HEK293 (cell line): ENCODE data around the gene PRKD1.

ENCODE experiments used
- CTCF ChIA-PET: fragments of 350-600 bp; formaldehyde crosslinking; extraction: SDS; loops from one replicate; lab custom pipeline; 2021; ENCODE audit warnings: antibody characterized with exemption; lab: Yijun Ruan, JAX
- POLR2A ChIA-PET: fragments of 300-600 bp; formaldehyde crosslinking; extraction: SDS; loops from one replicate; lab custom pipeline; 2020; ENCODE audit warnings: antibody characterized with exemption, inconsistent platforms; lab: Yijun Ruan, JAX
- H3K27ac ChIP-seq: fragments of 200-500 bp; sonication (Bioruptor generic); 2 replicates; pipeline ENCODE4 v1.5.1; 2014; ENCODE audit warnings: low read depth, low read length, control low read depth, inconsistent platforms; ENCODE audit errors: extremely low read depth
- H3K36me3 ChIP-seq, 2 experiments: fragments of 200-500 bp in 1 of 2; sonication (Bioruptor generic) in 1 of 2; 1 replicate in 1 of 2; 2 replicates in 1 of 2; pipeline ENCODE4 v1.5.1; 2014 to 2017; ENCODE audit warnings: inconsistent platforms in 2 of 2, low read length in 2 of 2; ENCODE audit not compliant: control insufficient read depth in 2 of 2, insufficient read depth in 1 of 2
- H3K4me1 ChIP-seq: fragments of 200-500 bp; sonication (Bioruptor generic); 2 replicates; pipeline ENCODE4 v1.5.1; 2014; ENCODE audit warnings: mild to moderate bottlenecking, low read length, inconsistent platforms; ENCODE audit not compliant: control insufficient read depth, insufficient read depth
- H3K4me3 ChIP-seq: 2 replicates; pipeline ENCODE4 v1.5.1; 2011; ENCODE audit warnings: low read depth, mild to moderate bottlenecking, control low read depth, low read length, moderate library complexity
- H3K9me3 ChIP-seq: fragments of 200-500 bp; sonication (Bioruptor generic); 2 replicates; pipeline ENCODE4 v1.5.1; 2014; ENCODE audit warnings: low read depth, low read length, inconsistent platforms; ENCODE audit not compliant: control insufficient read depth, insufficient read depth
- AEBP2 ChIP-seq: fragments of 450-650 bp; formaldehyde crosslinking; IDR thresholded peaks from 2 replicates; pipeline ENCODE4 v1.5.1; 2016; ENCODE audit warnings: missing biosample characterization, missing genetic modification characterization, borderline replicate concordance
- FEZF1 ChIP-seq: fragments of 450-650 bp; formaldehyde crosslinking; IDR thresholded peaks from 2 replicates; pipeline ENCODE4 v1.5.1; 2016; ENCODE audit warnings: missing biosample characterization, missing genetic modification characterization
- KLF10 ChIP-seq: fragments of 450-650 bp; IDR thresholded peaks from 2 replicates; pipeline ENCODE4 v1.5.1; 2018; ENCODE audit warnings: missing biosample characterization, mild to moderate bottlenecking, missing genetic modification characterization
- WT1 ChIP-seq: fragments of 450-650 bp; formaldehyde crosslinking; IDR thresholded peaks from 2 replicates; pipeline ENCODE4 v1.5.1; 2016; ENCODE audit warnings: missing biosample characterization, missing genetic modification characterization
- ZNF292 ChIP-seq: fragments of 450-650 bp; formaldehyde crosslinking; IDR thresholded peaks from 2 replicates; pipeline ENCODE4 v1.5.1; 2016; ENCODE audit warnings: low read depth, missing biosample characterization, missing genetic modification characterization, borderline replicate concordance
- ZNF341 ChIP-seq: fragments of 450-650 bp; formaldehyde crosslinking; IDR thresholded peaks from 2 replicates; pipeline ENCODE4; 2016; ENCODE audit warnings: low read depth, missing biosample characterization, missing genetic modification characterization
- ZNF350 ChIP-seq: fragments of 450-650 bp; formaldehyde crosslinking; IDR thresholded peaks from 2 replicates; pipeline ENCODE4 v1.5.0; 2017; ENCODE audit warnings: missing biosample characterization, mild to moderate bottlenecking, missing genetic modification characterization
- ZNF366 ChIP-seq: fragments of 450-650 bp; formaldehyde crosslinking; conservative IDR thresholded peaks from 2 replicates; pipeline ENCODE4 v1.5.1; 2016; ENCODE audit warnings: missing biosample characterization, missing genetic modification characterization
- ZNF433 ChIP-seq: fragments of 450-650 bp; formaldehyde crosslinking; IDR thresholded peaks from 2 replicates; pipeline ENCODE4 v1.5.1; 2016; ENCODE audit warnings: missing biosample characterization, missing genetic modification characterization, low read depth
- ZNF560 ChIP-seq: fragments of 450-650 bp; formaldehyde crosslinking; IDR thresholded peaks from 2 replicates; pipeline ENCODE4 v1.5.1; 2017; ENCODE audit warnings: missing biosample characterization, missing genetic modification characterization, borderline replicate concordance
- ZNF610 ChIP-seq: fragments of 450-650 bp; formaldehyde crosslinking; IDR thresholded peaks from 2 replicates; pipeline ENCODE4 v1.5.1; 2016; ENCODE audit warnings: missing biosample characterization, missing genetic modification characterization, borderline replicate concordance
- ZNF658 ChIP-seq: fragments of 450-650 bp; formaldehyde crosslinking; IDR thresholded peaks from 2 replicates; pipeline ENCODE4; 2016; ENCODE audit warnings: missing biosample characterization, missing genetic modification characterization
- ZNF664 ChIP-seq: fragments of 450-650 bp; formaldehyde crosslinking; IDR thresholded peaks from 2 replicates; pipeline ENCODE4 v1.5.1; 2016; ENCODE audit warnings: missing biosample characterization, missing genetic modification characterization
- ZNF843 ChIP-seq: fragments of 450-650 bp; formaldehyde crosslinking; IDR thresholded peaks from 2 replicates; pipeline ENCODE4 v1.5.1; 2016; ENCODE audit warnings: missing biosample characterization, missing genetic modification characterization

PRKD1 gene

GRCh38 chr14:29955087-29955486, 27.4 kb upstream of the PRKD1 start:
- POLR2A ChIA-PET, result no interaction called here
- Histone ChIP-seq H3K4me3 (no peak overlapping the region), H3K9me3 (no peaks in the 10 kb centered on the region), H3K27ac (no peak overlapping the region), H3K36me3 (no peaks in the 10 kb centered on the region)
- CTCF ChIA-PET, result no interaction called here
- TF ChIP-seq ZNF560 (tag by site-specific recombination) (no peak), ZNF292 (no peak)
- TF ChIP-seq, all 188 proteins: peak for 0
- H3K4me1 ChIP-seq, result no peaks in the 10 kb centered on the region

GRCh38 chr14:29953501-29953900, 25.9 kb upstream of the PRKD1 start:
- no peak overlapping the region for H3K4me3 ChIP-seq
- no peaks in the 10 kb centered on the region for H3K36me3 ChIP-seq
- H3K4me1 ChIP-seq, result no peaks in the 10 kb centered on the region
- H3K27ac ChIP-seq, result no peak overlapping the region
- POLR2A ChIA-PET, result interaction anchor here (1.2 kb wide), 1 partner anchor 28 kb away, joined by 3 read pairs; no protein-coding TSS in a partner anchor
- TF ChIP-seq FEZF1 (tag by site-specific recombination) (0 out of 2 replicates have a peak, but pooled peaks have one; percentile 18), ZNF658 (tag by site-specific recombination) (no peak)
- CTCF ChIA-PET, result no interaction called here
- no peaks in the 10 kb centered on the region for H3K9me3 ChIP-seq

- CTCF ChIA-PET, result no interaction called here
These were observed 16.4 kb upstream of the PRKD1 start for GRCh38 chr14:29944091-29944490.

GRCh38 chr14:29941401-29941800, 13.8 kb upstream of the PRKD1 start:
- Histone ChIP-seq H3K27ac (no peak overlapping the region), H3K9me3 (no peaks in the 10 kb centered on the region), H3K36me3 (no peaks in the 10 kb centered on the region), H3K4me1 (no peaks in the 10 kb centered on the region), H3K4me3 (no peak overlapping the region)
- POLR2A ChIA-PET, result interaction anchor here (0.7 kb wide), 1 partner anchor 1362 kb away, joined by 4 read pairs; no protein-coding TSS in a partner anchor
- TF ChIP-seq ZNF366 (tag by site-specific recombination) (no peak), ZNF843 (tag by site-specific recombination) (no peak), ZNF341 (tag by site-specific recombination) (no peak), AEBP2 (tag by site-specific recombination) (no peak)
- CTCF ChIA-PET, result no interaction called here

More at GRCh38 chr14:29944091-29944490, 16.4 kb upstream of the PRKD1 start:
- H3K4me3 ChIP-seq, result no peak overlapping the region
- POLR2A ChIA-PET, result no interaction called here
- no peaks in the 10 kb centered on the region for H3K9me3 ChIP-seq
- H3K4me1 ChIP-seq, result no peaks in the 10 kb centered on the region
- no peaks in the 10 kb centered on the region for H3K36me3 ChIP-seq
- no peak for TF ChIP-seq ZNF433 (tag by site-specific recombination)
- TF ChIP-seq KLF10 (tag by site-specific recombination), result no peak
- TF ChIP-seq AEBP2 (tag by site-specific recombination), result no peak
- no peak for TF ChIP-seq ZNF664 (tag by site-specific recombination)
- no peak for TF ChIP-seq WT1 (tag by site-specific recombination)
- TF ChIP-seq ZNF350 (tag by site-specific recombination), result no peak
- TF ChIP-seq ZNF610 (tag by site-specific recombination), result no peak
- no peak overlapping the region for H3K27ac ChIP-seq
